Measurements from ENCODE around the gene CBY1.

- no peak for TF ChIP-seq CTCF (conservative IDR thresholded peaks at IDR 0.05; ENCODE audit: low read depth, low read length)
- no peak for TF ChIP-seq EZH2phosphoT487 (IDR thresholded peaks at IDR 0.05; ENCODE audit: borderline replicate concordance, low read length)
- no peak for TF ChIP-seq EZH2 (IDR thresholded peaks at IDR 0.05; ENCODE audit: low read length, unreplicated experiment)
Observed at GRCh38 chr22:38623351-38623750, 33.1 kb upstream of the CBY1 start.

Measured in PC-3 (cell line).